ENCODE data around the gene EAPP. TPM values are rescaled to one million over a fixed set of nuclear protein-coding genes. Genes with fewer than 3 reads are reported as not detected.

The EAPP gene
- total RNA-seq, 1 experiment from 2014 or later, result 63.5 TPM

- no peaks in the 10 kb centered on the region for H3K4me1 ChIP-seq (ENCODE audit: low read length)
Observed at GRCh38 chr14:34502545-34503225, 36.8 kb downstream of the EAPP start.

DNA sequence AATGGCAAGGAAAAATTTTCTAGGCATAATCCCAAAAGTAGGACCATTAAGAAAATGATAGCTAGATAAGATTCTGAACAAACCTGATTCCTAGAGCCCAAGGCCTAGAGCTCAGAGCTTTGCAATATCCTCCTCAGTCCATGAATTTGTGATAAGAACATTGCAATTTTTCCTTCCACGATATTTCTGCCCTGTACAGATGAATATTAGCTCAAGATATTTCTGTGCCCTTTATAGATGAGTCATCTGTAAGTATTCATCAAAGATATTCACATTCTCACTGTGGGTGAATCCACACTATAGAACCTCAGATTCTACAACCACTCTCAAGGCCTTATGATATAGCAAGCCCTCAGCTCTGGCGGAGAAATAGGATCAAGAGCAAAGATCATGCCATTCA, 37.5 kb downstream of the EAPP start:
- no peaks in the 10 kb centered on the region for H3K79me2 ChIP-seq (ENCODE audit: low read length)
- H3K4me3 ChIP-seq (ENCODE audit: low read length), result no peak overlapping the region
- no peak overlapping the region for H3K27ac ChIP-seq (ENCODE audit: low read length)
- H3K4me1 ChIP-seq (ENCODE audit: low read length), result no peaks in the 10 kb centered on the region
- no peak for DNase-seq
- no peaks in the 10 kb centered on the region for H3K9me3 ChIP-seq (ENCODE audit: low read length)
- no peaks in the 10 kb centered on the region for H4K20me1 ChIP-seq (ENCODE audit: insufficient read depth, low read depth, low read length)
- no peak overlapping the region for H3K9ac ChIP-seq (ENCODE audit: low read length)
- H3K36me3 ChIP-seq (ENCODE audit: insufficient read depth, low read length), result no peaks in the 10 kb centered on the region
- no peaks in the 10 kb centered on the region for H3K9me2 ChIP-seq (replicated peaks; ENCODE audit: insufficient read depth, low read length)
- no peak overlapping the region for H2AFZ ChIP-seq (ENCODE audit: low read length)
- no peak overlapping the region for H3K4me2 ChIP-seq (ENCODE audit: low read depth, low read length, poor library complexity, severe bottlenecking)
- no peaks in the 10 kb centered on the region for H3K27me3 ChIP-seq (ENCODE audit: low read length)

More at GRCh38 chr14:34502545-34503225, 36.8 kb downstream of the EAPP start:
- Histone ChIP-seq H3K27ac (ENCODE audit: low read length) (no peak overlapping the region), H3K27me3 (ENCODE audit: low read length) (no peaks in the 10 kb centered on the region), H3K9me3 (ENCODE audit: low read length) (no peaks in the 10 kb centered on the region), H2AFZ (ENCODE audit: low read length) (no peak overlapping the region), H3K79me2 (ENCODE audit: low read length) (no peaks in the 10 kb centered on the region), H3K9me2 (replicated peaks; ENCODE audit: insufficient read depth, low read length) (no peaks in the 10 kb centered on the region), H3K4me3 (ENCODE audit: low read length) (no peak overlapping the region), H3K9ac (ENCODE audit: low read length) (no peak overlapping the region), H4K20me1 (ENCODE audit: insufficient read depth, low read depth, low read length) (no peaks in the 10 kb centered on the region), H3K36me3 (ENCODE audit: insufficient read depth, low read length) (no peaks in the 10 kb centered on the region), H3K4me2 (ENCODE audit: low read depth, low read length, poor library complexity, severe bottlenecking) (no peak overlapping the region)
- DNase-seq, result no peak

DNA sequence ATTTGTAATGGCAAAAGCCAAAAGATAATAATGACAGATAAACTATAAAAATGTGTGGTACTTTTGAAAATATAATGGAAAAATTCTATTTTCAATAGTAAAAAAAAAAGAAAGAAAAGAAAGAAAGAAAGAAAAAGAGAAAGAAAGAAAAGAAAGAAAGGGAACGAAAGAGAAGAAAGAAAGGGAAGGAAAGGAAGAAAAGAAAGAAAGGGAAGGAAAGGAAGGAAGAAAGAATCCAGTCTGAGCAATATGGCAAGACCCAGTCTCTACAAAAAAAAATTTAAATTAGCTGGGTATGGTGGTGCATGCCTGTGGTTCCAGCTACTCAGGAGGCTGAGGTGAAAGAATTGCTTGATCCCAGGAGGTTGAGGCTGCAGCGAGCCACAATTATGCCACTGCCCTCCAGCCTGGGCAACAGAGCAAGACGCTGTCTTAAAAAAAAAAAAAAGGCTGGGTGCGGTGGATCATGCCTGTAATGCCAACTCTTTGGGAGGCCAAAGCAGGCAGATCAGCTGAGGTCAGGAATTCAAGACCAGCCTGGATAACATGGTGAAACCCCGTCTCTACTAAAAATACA, 38.4 kb downstream of the EAPP start:
- no peaks in the 10 kb centered on the region for H3K9me2 ChIP-seq (replicated peaks; ENCODE audit: insufficient read depth, low read length)
- H3K9ac ChIP-seq (ENCODE audit: low read length), result no peak overlapping the region
- H3K9me3 ChIP-seq (ENCODE audit: low read length), result no peaks in the 10 kb centered on the region
- no peaks in the 10 kb centered on the region for H3K79me2 ChIP-seq (ENCODE audit: low read length)
- peaks cover 4% of the 10 kb centered on the region for H3K4me1 ChIP-seq (ENCODE audit: low read length)
- H2AFZ ChIP-seq (ENCODE audit: low read length), result no peak overlapping the region
- H3K27me3 ChIP-seq (ENCODE audit: low read length), result no peaks in the 10 kb centered on the region
- no peak for DNase-seq
- H3K27ac ChIP-seq (ENCODE audit: low read length), result no peak overlapping the region
- H3K4me3 ChIP-seq (ENCODE audit: low read length), result no peak overlapping the region
- H3K4me2 ChIP-seq (ENCODE audit: low read depth, low read length, poor library complexity, severe bottlenecking), result no peak overlapping the region
- H3K36me3 ChIP-seq (ENCODE audit: insufficient read depth, low read length), result no peaks in the 10 kb centered on the region
- no peaks in the 10 kb centered on the region for H4K20me1 ChIP-seq (ENCODE audit: insufficient read depth, low read depth, low read length)

- H3K9ac ChIP-seq (ENCODE audit: low read length), result no peak overlapping the region
- no peak overlapping the region for H3K4me2 ChIP-seq (ENCODE audit: low read depth, low read length, poor library complexity, severe bottlenecking)
- H3K79me2 ChIP-seq (ENCODE audit: low read length), result no peaks in the 10 kb centered on the region
- no peaks in the 10 kb centered on the region for H3K36me3 ChIP-seq (ENCODE audit: insufficient read depth, low read length)
- no peaks in the 10 kb centered on the region for H3K9me2 ChIP-seq (replicated peaks; ENCODE audit: insufficient read depth, low read length)
- peak; percentile 77 for DNase-seq
- no peaks in the 10 kb centered on the region for H4K20me1 ChIP-seq (ENCODE audit: insufficient read depth, low read depth, low read length)
- no peaks in the 10 kb centered on the region for H3K9me3 ChIP-seq (ENCODE audit: low read length)
- no peak overlapping the region for H3K4me3 ChIP-seq (ENCODE audit: low read length)
- H3K27ac ChIP-seq (ENCODE audit: low read length), result no peak overlapping the region
- H3K4me1 ChIP-seq (ENCODE audit: low read length), result peaks cover 4% of the 10 kb centered on the region
- H3K27me3 ChIP-seq (ENCODE audit: low read length), result no peaks in the 10 kb centered on the region
- no peak overlapping the region for H2AFZ ChIP-seq (ENCODE audit: low read length)
Observed at GRCh38 chr14:34498684-34499412, 40.7 kb downstream of the EAPP start.

- Histone ChIP-seq H3K79me2 (ENCODE audit: low read length) (no peaks in the 10 kb centered on the region), H4K20me1 (ENCODE audit: insufficient read depth, low read depth, low read length) (no peaks in the 10 kb centered on the region), H3K4me1 (ENCODE audit: low read length) (peaks cover 4% of the 10 kb centered on the region), H3K27ac (ENCODE audit: low read length) (no peak overlapping the region), H3K4me3 (ENCODE audit: low read length) (no peak overlapping the region), H3K9me2 (replicated peaks; ENCODE audit: insufficient read depth, low read length) (no peaks in the 10 kb centered on the region), H3K4me2 (ENCODE audit: low read depth, low read length, poor library complexity, severe bottlenecking) (no peak overlapping the region), H3K9ac (ENCODE audit: low read length) (no peak overlapping the region), H3K9me3 (ENCODE audit: low read length) (no peaks in the 10 kb centered on the region), H3K36me3 (ENCODE audit: insufficient read depth, low read length) (no peaks in the 10 kb centered on the region), H2AFZ (ENCODE audit: low read length) (peak overlapping the region; percentile 32; the same call in 1 of the 2 replicates), H3K27me3 (ENCODE audit: low read length) (no peaks in the 10 kb centered on the region)
- no peak for DNase-seq
Observed at GRCh38 chr14:34496679-34497513, 42.6 kb downstream of the EAPP start.

DNA sequence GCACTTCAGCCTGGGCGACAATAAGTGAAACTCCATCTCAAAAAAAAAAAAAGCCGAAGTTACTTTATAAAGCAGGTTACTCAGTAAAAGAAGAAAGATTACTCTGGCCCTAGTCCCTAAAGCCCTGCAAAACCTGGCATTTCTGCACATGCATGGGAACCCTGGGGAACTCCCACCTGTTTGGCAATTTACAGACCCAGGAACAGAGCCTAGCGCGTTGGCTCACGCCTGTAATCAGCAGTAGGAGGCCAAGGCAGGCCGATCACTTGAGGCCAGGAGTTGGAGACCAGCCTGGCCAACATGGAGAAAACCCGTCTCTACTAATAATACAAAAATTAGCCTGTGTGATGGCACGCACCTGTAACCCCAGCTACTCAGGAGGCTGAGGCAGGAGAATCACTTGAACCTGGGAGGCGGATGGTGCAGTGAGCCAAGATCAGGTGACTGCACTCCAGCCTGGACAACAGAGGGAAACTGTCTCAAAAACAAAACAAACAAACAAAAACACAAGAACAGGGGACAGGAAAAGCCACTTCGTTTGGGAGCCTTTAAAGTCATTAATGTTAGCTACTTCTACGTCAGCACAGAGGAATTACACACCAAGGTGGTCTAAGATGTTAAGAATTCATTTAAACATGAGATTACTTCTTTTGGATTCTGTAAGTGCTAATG, 43.4 kb downstream of the EAPP start:
- no peak overlapping the region for H3K9ac ChIP-seq (ENCODE audit: low read length)
- no peaks in the 10 kb centered on the region for H3K27me3 ChIP-seq (ENCODE audit: low read length)
- H3K4me2 ChIP-seq (ENCODE audit: low read depth, low read length, poor library complexity, severe bottlenecking), result no peak overlapping the region
- H3K9me2 ChIP-seq (replicated peaks; ENCODE audit: insufficient read depth, low read length), result no peaks in the 10 kb centered on the region
- DNase-seq, result no peak
- no peaks in the 10 kb centered on the region for H3K79me2 ChIP-seq (ENCODE audit: low read length)
- H3K27ac ChIP-seq (ENCODE audit: low read length), result no peak overlapping the region
- no peaks in the 10 kb centered on the region for H3K36me3 ChIP-seq (ENCODE audit: insufficient read depth, low read length)
- H2AFZ ChIP-seq (ENCODE audit: low read length), result peak overlapping the region; percentile 32; the same call in 1 of the 2 replicates
- peaks cover 4% of the 10 kb centered on the region for H3K4me1 ChIP-seq (ENCODE audit: low read length)
- no peak overlapping the region for H3K4me3 ChIP-seq (ENCODE audit: low read length)
- no peaks in the 10 kb centered on the region for H3K9me3 ChIP-seq (ENCODE audit: low read length)
- H4K20me1 ChIP-seq (ENCODE audit: insufficient read depth, low read depth, low read length), result no peaks in the 10 kb centered on the region

DNA sequence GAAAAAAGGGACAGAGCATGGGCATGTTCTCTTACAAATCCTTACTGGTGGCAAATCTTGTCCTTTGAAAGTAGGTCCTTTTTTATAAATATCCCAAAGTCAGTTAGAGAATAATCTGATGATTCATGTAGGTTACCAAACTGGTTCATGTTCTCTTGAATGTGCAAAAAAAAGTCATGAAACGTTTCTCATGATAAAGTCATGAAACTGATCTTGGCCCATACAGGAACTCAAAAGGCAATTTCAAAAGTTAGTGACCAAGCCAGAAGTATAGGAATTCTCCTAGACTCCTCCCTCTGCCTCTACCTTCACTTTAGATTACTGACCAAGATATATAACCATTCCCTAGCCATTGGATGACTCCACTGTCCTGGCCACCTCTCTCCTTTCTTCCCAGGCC, 50.2 kb downstream of the EAPP start:
- H3K9ac ChIP-seq (ENCODE audit: low read length), result no peak overlapping the region
- H3K4me3 ChIP-seq (ENCODE audit: low read length), result no peak overlapping the region
- no peak overlapping the region for H2AFZ ChIP-seq (ENCODE audit: low read length)
- no peaks in the 10 kb centered on the region for H3K9me3 ChIP-seq (ENCODE audit: low read length)
- no peak overlapping the region for H3K27ac ChIP-seq (ENCODE audit: low read length)
- no peaks in the 10 kb centered on the region for H3K27me3 ChIP-seq (ENCODE audit: low read length)
- no peaks in the 10 kb centered on the region for H4K20me1 ChIP-seq (ENCODE audit: insufficient read depth, low read depth, low read length)
- DNase-seq, result no peak
- H3K79me2 ChIP-seq (ENCODE audit: low read length), result no peaks in the 10 kb centered on the region
- no peaks in the 10 kb centered on the region for H3K36me3 ChIP-seq (ENCODE audit: insufficient read depth, low read length)
- H3K4me2 ChIP-seq (ENCODE audit: low read depth, low read length, poor library complexity, severe bottlenecking), result no peak overlapping the region
- no peaks in the 10 kb centered on the region for H3K4me1 ChIP-seq (ENCODE audit: low read length)
- H3K9me2 ChIP-seq (replicated peaks; ENCODE audit: insufficient read depth, low read length), result no peaks in the 10 kb centered on the region
